Kidney epithelial cell (primary cell): ENCODE measurements around the gene HINT2. TPM values are rescaled to one million over a fixed set of nuclear protein-coding genes. Genes with fewer than 3 reads are reported as not detected.
A peak's percentile ranks its signal among the peaks of the same experiment; 100 is the strongest.

Experiments
- DNase-seq: peaks from one replicate; pipeline ENCODE4 v3.0.0-alpha.2; 2010; ENCODE audit warnings: low read depth
- H3K27me3 ChIP-seq: 2 replicates; pipeline ENCODE4 v1.6.0; 2011; ENCODE audit warnings: low read length; ENCODE audit not compliant: control insufficient read depth, insufficient read depth
- H3K36me3 ChIP-seq: 2 replicates; pipeline ENCODE4 v1.5.1; 2011; ENCODE audit warnings: low read length; ENCODE audit not compliant: control insufficient read depth, insufficient read depth
- H3K4me3 ChIP-seq: 2 replicates; pipeline ENCODE4 v1.5.1; 2011; ENCODE audit warnings: low read depth, mild to moderate bottlenecking, control low read depth, low read length
- total RNA-seq: library from RNA; depleted of rRNA; stranded (reverse); fragments of >200 nt; gene quantifications from 2 replicates; pipeline ENCODE4 v1.2.3, GENCODE V29; 2015
- TF ChIP-seq, protein P1 (sequence below): IDR thresholded peaks from 2 replicates; pipeline ENCODE4 v1.5.1; 2011; ENCODE audit warnings: mild to moderate bottlenecking, moderate library complexity, low read length, control low read depth, inconsistent platforms; ENCODE audit not compliant: insufficient read depth, poor library complexity, severe bottlenecking

The HINT2 gene
- total RNA-seq, 1 donor from 2014 or later = 54.9 TPM

DNA sequence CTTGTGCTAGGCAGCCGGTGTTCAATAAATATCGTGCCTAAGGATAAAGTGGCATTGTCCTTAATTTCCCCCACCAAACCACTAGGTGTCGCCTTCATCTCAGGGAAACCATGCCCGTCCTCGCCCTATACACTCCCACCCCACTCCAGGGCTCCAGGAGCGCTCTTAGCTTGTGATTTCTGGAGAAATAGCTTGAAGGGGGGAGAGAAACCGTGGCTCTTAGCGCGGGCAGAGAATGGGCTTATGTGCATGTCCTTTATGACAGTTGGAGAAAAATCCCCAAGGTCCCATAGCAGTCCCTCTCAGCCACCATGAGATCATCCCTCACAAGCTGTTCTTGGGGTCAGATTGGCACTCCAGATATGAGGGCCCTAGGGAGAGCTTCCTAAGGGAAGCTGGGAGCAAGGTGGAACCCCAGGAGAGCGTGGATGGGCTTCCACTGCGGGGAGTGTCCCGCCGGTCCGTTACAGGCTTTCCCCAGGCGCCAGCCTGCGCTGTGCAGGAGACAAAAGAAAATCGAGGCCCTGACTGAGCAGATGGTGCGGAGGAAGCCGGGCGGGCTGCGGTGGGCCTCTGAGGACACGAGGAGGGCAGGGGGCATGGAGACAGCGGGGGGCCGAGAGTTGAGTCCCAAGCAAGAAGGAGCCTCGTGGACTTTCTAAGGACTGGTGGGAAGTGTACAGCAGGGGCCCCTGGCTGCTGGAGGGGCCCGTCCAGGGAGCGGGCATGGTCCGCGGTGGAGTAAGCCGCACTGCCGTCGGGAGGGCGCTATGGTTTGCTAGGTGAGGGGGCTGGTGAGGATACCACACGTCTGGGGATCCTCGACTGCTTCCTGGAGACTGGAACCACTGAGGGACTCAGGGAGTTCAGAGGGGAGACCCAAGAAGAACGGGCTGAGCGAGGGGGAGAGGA is 24.2 kb downstream of the HINT2 start:
- Histone ChIP-seq H3K4me3 (no peak overlapping the region), H3K27me3 (no peaks in the 10 kb centered on the region), H3K36me3 (peaks cover 1% of the 10 kb centered on the region)
- TF ChIP-seq, protein P1, sequence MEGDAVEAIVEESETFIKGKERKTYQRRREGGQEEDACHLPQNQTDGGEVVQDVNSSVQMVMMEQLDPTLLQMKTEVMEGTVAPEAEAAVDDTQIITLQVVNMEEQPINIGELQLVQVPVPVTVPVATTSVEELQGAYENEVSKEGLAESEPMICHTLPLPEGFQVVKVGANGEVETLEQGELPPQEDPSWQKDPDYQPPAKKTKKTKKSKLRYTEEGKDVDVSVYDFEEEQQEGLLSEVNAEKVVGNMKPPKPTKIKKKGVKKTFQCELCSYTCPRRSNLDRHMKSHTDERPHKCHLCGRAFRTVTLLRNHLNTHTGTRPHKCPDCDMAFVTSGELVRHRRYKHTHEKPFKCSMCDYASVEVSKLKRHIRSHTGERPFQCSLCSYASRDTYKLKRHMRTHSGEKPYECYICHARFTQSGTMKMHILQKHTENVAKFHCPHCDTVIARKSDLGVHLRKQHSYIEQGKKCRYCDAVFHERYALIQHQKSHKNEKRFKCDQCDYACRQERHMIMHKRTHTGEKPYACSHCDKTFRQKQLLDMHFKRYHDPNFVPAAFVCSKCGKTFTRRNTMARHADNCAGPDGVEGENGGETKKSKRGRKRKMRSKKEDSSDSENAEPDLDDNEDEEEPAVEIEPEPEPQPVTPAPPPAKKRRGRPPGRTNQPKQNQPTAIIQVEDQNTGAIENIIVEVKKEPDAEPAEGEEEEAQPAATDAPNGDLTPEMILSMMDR = peak; percentile 83
- peak; percentile 42 for DNase-seq

DNA sequence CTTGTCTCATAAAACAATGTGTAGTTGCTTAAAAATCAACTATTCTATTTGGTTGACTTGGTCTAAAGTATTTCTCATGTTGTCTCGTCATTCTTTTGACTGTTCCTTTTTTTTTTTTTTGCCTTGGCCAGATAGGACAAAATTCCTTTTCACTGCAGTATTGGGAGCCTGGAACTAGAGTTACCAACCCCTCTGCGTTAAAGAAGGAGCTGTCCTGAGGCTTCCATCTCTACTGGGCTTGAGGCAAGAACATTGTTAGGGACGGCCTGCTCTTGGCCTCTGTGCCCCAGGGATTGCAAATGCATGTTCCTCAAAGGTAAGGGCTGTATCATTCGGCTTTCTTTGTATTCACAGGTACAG is 24.8 kb downstream of the HINT2 start:
- TF ChIP-seq, protein P1 = no peak
- no peaks in the 10 kb centered on the region for H3K27me3 ChIP-seq
- H3K36me3 ChIP-seq = peaks cover 1% of the 10 kb centered on the region
- no peak for DNase-seq
- H3K4me3 ChIP-seq = no peak overlapping the region

GRCh38 chr9:35789541-35789940 is 25.3 kb downstream of the HINT2 start:
- Histone ChIP-seq H3K36me3 (peaks cover 1% of the 10 kb centered on the region), H3K4me3 (no peak overlapping the region), H3K27me3 (no peaks in the 10 kb centered on the region)
- no peak for DNase-seq
- TF ChIP-seq, protein P1 = no peak

DNA sequence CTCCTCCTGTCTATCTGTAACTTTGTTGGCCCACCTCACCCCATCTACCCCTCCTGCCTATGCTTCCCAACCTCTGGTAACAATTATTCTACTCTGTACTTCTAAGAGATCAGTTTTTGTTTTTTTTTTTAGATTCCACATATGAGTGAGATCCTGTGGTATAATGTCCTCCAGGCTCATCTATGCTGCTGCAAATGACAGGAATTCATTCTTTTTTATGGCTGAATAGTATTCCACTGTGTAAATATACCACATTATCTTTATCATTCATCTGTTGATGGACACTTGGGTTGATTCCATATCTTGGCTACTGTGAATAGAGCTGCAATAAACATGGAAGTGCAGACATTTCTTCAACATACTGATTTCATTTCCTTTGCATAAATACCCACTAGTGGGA is 31.4 kb downstream of the HINT2 start:
- Histone ChIP-seq H3K36me3 (peaks cover 1% of the 10 kb centered on the region), H3K4me3 (no peak overlapping the region), H3K27me3 (no peaks in the 10 kb centered on the region)
- no peak for DNase-seq
- TF ChIP-seq, protein P1 = no peak

- no peaks in the 10 kb centered on the region for H3K36me3 ChIP-seq
- TF ChIP-seq, protein P1 = no peak
- no peak for DNase-seq
- H3K4me3 ChIP-seq = no peak overlapping the region
- no peaks in the 10 kb centered on the region for H3K27me3 ChIP-seq
Measured at GRCh38 chr9:35781066-35781465, 33.8 kb downstream of the HINT2 start.

GRCh38 chr9:35778496-35778895 is 36.3 kb downstream of the HINT2 start:
- Histone ChIP-seq H3K27me3 (no peaks in the 10 kb centered on the region), H3K4me3 (no peak overlapping the region), H3K36me3 (no peaks in the 10 kb centered on the region)
- DNase-seq = no peak
- TF ChIP-seq, protein P1 = no peak
